Nephron progenitor cell (in vitro differentiated cells): ENCODE measurements around the gene ADM5.

Experiments
- DNase-seq: peaks from one replicate; pipeline ENCODE4 v3.0.0; 2021
- H3K27ac Mint-ChIP-seq: 2 replicates; pipeline ENCODE4 v1.8.0; 2021; ENCODE audit warnings: mild to moderate bottlenecking, moderate library complexity, mixed read lengths
- H3K27me3 Mint-ChIP-seq: 2 replicates; pipeline ENCODE4 v1.8.0; 2021; ENCODE audit warnings: mild to moderate bottlenecking, low read depth, mixed read lengths; ENCODE audit not compliant: poor library complexity
- H3K36me3 Mint-ChIP-seq: 2 replicates; pipeline ENCODE4 v1.8.0; 2021; ENCODE audit warnings: low read depth, mixed read lengths
- H3K4me1 Mint-ChIP-seq: 2 replicates; pipeline ENCODE4 v1.8.0; 2021; ENCODE audit warnings: mixed read lengths
- H3K4me3 Mint-ChIP-seq: 2 replicates; pipeline ENCODE4 v1.8.0; 2021; ENCODE audit warnings: mild to moderate bottlenecking, moderate library complexity, mixed read lengths
- H3K9me3 Mint-ChIP-seq: 2 replicates; pipeline ENCODE4 v1.8.0; 2021; ENCODE audit warnings: mild to moderate bottlenecking, moderate library complexity, mixed read lengths
- CTCF ChIP-seq: fragments of 200-600 bp; sonication (generic); IDR thresholded peaks from 2 replicates; pipeline ENCODE4 v1.5.0; 2021; ENCODE audit warnings: antibody characterized with exemption

ADM5 gene

GRCh38 chr19:49677231-49677900 lies 12.0 kb upstream of the ADM5 start, which contains the start of gene PRMT1:
PRMT1 (plus strand) TSS chr19:49677271; CDS start chr19:49677281, 10 bp downstream.
- Mint-ChIP-seq H3K9me3 (no peaks in the 10 kb centered on the region), H3K27me3 (no peaks in the 10 kb centered on the region), H3K4me3 (peak within 1 kb of the TSS; percentile 92), H3K36me3 (peaks cover 13% of the 10 kb centered on the region), H3K27ac (peak within 1 kb of the TSS; percentile 100), H3K4me1 (peaks cover 34% of the 10 kb centered on the region)
- peak; percentile 69 for DNase-seq
- TF ChIP-seq CTCF = no peak

GRCh38 chr19:49677901-49678674 lies 11.3 kb upstream of the ADM5 start:
- H3K4me3 Mint-ChIP-seq = peak overlapping the region; percentile 89
- no peaks in the 10 kb centered on the region for H3K27me3 Mint-ChIP-seq
- peak; percentile 71 for TF ChIP-seq CTCF
- H3K4me1 Mint-ChIP-seq = peaks cover 31% of the 10 kb centered on the region
- H3K9me3 Mint-ChIP-seq = no peaks in the 10 kb centered on the region
- DNase-seq = peak; percentile 94
- peak overlapping the region; percentile 96 for H3K27ac Mint-ChIP-seq
- peaks cover 19% of the 10 kb centered on the region for H3K36me3 Mint-ChIP-seq

GRCh38 chr19:49678985-49679770 lies 10.2 kb upstream of the ADM5 start:
- Mint-ChIP-seq H3K36me3 (peaks cover 30% of the 10 kb centered on the region), H3K4me1 (peaks cover 31% of the 10 kb centered on the region), H3K27ac (peak overlapping the region; percentile 95), H3K4me3 (peak overlapping the region; percentile 89), H3K9me3 (no peaks in the 10 kb centered on the region), H3K27me3 (no peaks in the 10 kb centered on the region)
- no peak for DNase-seq
- no peak for TF ChIP-seq CTCF

- Mint-ChIP-seq H3K9me3 (no peaks in the 10 kb centered on the region), H3K4me1 (peaks cover 31% of the 10 kb centered on the region)
- no peak for DNase-seq
Measured at GRCh38 chr19:49679771-49680413, 9.5 kb upstream of the ADM5 start.

More at GRCh38 chr19:49679771-49680413, 9.5 kb upstream of the ADM5 start:
- TF ChIP-seq CTCF = no peak
- Mint-ChIP-seq H3K4me3 (peak overlapping the region; percentile 89), H3K27ac (peak overlapping the region; percentile 95), H3K36me3 (peaks cover 31% of the 10 kb centered on the region), H3K27me3 (no peaks in the 10 kb centered on the region)
